NOMO-1 treated with dmso at 0.1 percent for 144 hours (cell line): ENCODE results near the gene WIPF2.
"Not testable (repeated sequence)": the region's sequence is repeated elsewhere in the genome, so short reads cannot be mapped to it uniquely, and the experiment has no call there.

ENCODE experiments used
- DNase-seq: peaks from one replicate; lab custom pipeline; 2025; ENCODE audit not compliant: unreplicated experiment; lab: John Stamatoyannopoulos, UW

The WIPF2 gene

DNA sequence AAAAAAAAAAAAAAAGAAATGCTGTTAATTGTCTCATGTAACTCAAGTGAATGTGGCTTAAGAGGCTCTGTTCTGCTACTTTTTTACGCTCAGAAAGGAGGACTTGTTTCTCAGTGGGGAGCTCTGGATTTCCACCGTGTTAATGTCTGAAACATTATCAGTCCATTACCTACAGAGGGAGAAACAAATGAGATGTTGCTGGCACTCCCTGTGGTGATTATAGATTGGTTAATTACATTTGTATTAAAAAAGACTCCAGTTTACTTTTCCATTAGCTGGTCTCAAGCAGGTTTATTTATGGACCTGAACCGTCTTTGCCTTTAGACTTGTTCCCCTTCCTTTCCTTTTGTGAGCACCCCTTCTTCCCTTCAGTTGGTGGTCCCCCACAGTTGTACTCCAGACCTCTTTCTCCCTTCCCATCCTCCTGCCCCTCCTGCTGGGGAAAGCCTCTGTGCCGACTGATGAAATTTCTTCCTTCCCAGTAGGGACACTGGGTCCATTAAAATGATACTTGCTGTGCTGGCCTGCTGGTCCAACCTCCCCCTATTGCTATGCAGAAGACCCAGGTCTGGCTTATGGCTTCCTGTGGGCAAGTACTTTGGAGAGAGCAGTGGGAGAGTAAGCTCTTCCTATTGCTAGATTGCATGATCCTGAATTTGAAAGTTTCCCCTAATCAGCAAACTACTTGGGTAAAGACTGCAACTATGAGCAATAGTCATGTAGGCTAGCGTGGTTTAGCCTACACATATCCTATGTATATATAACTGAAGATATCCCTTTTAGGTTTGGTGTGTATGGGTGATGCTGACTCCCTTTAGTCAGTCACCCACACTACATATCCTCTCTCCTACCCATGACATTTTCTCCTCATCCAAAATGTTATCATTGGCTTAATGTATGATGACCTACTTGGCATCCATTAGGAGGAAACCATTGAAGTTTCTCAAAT is 76.7 kb downstream of the WIPF2 start:
- no peak for DNase-seq

DNA sequence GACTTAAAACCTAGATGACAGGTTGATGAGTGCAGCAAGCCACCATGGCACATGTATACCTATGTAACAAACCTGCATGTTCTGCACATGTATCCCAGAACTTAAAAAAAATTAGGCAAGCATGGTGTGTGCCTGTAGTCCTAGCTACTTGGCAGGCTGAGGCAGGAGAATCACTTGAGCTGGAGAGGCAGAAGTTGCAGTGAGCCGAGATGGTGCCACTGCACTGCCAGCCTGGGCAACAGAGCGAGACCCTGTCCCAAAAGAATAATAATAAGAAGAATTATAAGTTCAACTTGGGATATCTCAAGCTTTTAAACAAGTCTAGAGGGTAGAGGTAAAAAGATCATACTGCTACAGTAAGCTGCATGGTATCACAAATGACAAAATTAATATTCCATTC is 78.4 kb downstream of the WIPF2 start:
- DNase-seq, result no peak

DNA sequence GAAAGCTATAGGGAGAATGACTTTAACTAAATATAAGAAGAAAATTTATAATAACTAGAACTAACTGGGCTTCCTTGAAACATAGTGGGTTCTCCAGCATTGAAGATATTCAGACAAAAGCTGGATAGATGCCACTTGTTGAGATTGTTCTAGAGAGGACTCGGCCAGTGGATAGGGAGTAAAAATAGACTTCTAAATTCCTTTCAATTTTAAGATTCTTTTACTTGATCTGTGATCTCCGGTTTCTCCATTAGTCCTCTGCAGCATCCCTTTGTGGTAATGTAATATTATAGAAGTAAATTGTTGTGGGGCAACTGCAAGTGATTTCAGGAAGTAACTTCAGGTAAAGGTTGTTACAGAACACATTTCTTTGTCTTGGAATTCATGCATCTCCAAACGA is 79.6 kb downstream of the WIPF2 start:
- no peak for DNase-seq

DNA sequence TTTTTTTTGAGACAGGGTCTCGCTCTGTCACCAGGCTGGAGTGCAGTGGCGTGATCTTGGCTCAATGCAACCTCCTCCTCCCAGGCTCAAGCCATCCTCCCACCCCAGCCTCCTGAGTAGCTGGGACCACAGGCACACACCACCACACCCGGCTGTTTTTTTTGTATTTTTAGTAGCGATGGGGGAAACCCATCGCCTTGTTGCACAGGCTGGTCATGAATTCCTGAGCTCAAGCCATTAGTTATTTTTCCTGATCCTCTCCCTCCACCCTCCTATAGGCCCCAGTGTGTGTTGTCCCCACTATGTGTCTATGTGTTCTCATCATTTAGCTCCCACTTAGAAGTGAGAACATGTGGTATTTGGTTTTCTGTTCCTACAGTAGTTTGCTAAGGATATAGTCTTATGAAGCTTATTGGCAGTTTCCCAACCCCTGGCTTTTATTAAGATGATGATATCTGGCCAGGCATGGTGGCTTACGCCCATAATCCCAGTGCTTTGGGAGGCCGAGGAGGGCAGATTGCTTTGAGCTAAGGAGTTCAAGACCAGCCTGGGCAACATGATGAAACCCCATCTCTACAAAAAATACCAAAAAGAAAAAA is 80.2 kb downstream of the WIPF2 start:
- DNase-seq, result not testable (repeated sequence)

DNA sequence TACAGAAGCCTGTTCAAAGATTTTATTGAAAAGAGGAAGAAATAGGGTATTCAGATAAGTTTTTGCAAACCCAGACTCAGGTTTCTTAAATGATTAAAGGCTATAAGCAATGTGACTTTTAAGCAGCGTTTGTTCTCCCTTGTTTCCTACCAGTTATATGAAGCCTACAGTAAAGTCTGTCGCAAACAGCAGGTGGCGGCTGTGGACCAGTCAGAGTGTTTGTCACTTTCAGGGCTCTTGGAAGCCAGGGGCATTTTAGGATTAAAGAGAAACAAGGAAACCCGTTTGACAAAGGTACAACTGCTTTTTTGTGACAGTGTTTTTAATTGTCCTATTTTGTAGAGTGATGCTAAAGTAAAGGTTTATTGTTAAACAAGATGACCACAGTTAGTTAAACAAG is 82.2 kb downstream of the WIPF2 start:
- no peak for DNase-seq

DNA sequence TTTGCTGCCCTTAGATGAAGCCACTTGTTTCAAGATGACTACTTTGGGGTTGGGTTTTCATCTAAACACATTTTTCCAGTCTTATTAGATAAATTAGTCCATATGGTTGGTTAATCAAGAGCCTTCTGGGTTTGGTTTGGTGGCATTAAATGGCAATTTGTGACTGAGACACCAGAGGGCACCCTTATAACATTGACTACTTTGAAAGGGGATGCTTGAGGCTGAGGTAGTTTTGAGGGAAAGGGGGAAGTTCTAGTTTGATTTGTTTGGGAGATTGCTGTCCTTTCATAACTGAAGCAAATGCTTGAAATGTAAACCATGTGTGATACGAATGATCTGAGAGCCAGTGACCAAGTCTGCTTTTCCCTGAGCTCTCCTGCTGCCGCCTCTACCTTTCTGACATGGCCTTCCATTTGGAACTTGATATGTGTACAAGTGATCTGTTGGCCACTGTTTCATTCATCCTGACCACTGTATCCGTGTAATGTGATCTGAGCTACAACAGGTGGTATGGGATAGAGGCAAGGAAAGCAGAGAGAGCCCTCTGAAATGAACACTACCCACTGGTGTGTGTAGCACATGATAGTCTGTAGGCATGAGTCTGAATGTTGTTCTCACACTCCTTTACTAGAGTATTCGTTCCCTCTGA is 84.0 kb downstream of the WIPF2 start:
- peak; percentile 67 for DNase-seq

DNA sequence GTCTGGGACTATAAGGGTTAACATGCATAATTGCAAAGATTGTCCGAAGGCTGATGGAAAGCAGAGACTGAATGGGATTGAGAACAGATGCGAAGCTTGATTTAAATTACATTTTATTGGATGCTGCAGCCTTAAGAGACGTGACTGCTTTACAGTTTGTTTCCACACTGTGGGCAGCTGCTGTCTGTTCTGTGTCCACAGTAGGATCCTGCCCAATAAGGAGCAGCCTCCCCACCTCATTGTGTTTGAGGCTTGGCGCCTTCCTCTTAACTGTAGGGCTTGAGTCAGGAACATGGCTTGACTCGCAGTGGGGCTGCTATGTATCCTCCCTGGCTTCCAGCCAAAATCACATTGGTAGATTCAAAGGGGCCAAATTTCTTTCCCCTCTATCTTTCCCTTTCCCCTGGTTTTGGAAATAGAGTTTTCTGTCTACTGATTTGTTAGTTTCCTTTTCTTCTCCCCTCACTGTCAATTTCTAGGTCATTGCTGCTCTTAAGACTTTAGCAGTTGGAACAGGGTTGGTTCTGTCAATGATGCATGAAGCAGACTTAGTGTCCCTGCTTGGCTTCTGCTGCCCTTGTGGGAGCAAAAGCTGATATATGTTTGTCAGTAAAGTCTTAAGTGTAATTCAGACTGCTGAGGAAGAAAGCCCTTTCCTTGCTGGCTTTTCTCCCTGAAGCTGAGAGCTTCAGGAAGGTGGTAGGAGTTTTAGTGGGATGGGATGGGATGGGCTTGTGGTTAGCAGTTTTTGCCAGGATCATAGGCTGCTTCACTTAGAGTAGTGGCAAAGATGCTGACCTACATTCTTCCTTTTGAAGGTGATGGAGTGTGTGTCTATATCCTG is 84.8 kb downstream of the WIPF2 start:
- no peak for DNase-seq

DNA sequence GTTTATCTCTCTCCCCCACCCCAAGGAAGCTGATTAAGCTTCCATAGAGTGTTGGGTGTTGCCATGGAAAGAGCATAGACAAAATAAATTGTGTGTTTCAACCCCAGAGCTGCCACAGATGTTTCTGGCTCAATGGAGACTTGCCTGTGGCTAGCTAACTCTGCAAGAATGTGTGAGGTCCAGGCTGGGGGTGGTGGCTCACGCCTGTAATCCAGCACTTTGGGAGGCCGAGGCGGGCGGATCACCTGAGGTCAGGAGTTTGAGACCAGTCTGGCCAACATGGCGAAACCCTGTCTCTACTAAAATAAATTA is 85.4 kb downstream of the WIPF2 start:
- DNase-seq, result not testable (repeated sequence)

DNA sequence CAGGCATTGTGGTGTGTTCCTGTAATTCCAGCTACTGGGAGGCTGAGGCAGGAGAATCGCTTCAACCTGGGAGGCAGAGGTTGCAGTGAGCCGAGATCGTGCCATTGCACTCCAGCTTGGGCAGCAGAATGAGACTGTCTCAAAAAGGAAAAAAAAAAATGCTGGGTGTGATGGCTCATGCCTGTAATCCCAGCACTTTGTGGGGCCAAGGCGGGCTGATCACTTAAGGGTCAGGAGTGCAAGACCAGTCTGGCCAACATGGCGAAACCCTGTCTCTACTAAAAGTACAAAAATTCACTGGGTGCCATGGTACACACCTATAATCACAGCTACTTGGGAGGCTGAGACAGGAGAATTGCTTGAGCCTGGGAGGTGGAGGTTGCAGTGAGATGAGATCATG is 85.8 kb downstream of the WIPF2 start:
- DNase-seq, result not testable (repeated sequence)

DNA sequence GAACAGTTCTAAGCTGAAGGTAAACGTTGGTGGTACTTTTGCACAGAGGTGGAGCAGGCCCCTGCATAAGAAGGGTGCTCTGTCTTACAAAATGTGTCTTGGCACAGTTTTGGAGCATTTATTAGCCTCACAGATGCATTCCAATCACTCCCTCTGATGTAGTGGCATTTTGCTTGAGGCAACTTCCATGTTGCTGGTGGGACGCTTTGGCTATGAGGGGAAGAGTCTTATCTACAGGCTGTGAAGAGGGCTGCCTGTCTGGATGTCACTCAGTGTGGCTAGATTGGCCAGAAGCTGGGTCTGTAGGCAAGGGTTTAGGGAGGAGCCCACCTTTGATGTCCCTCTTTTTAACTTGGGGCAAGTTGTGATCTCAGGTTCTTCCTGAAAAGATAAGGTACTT is 87.3 kb downstream of the WIPF2 start:
- DNase-seq, result no peak

DNA sequence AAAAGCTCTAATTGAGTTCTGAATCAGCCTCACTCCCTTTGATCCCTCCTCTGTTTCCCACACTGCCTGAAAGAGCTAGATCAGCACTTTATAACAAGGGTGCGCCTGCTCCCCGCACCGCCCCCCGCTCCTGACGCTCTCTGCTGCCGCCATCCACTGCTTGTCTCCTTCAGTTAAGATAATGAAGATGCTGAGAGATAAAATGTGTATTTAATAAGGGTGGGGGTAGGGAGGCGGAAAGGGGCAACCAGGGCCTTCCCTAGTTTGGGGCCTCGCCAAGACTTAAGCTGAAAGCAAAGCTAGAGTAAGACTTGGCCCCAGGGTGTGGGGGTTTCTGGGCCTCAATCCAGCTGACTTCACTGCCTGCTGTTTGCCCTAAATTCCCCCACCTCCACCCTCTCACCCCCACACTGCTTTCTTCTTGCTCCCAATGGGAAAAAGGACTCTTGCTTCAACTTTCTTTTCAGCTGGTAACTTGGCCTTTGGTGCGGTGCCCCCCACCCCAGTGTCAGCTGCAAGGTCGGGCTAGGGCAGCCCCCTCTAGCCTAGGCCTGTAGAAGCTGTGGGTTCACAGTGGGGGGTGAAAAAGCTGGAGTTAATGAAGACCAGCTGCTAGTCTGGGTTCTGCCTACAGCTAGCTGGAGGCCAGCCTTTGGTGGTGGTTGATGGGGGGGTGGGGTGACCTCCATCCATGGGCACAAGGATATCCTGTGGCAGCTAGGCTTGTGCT is 88.1 kb downstream of the WIPF2 start:
- no peak for DNase-seq

DNA sequence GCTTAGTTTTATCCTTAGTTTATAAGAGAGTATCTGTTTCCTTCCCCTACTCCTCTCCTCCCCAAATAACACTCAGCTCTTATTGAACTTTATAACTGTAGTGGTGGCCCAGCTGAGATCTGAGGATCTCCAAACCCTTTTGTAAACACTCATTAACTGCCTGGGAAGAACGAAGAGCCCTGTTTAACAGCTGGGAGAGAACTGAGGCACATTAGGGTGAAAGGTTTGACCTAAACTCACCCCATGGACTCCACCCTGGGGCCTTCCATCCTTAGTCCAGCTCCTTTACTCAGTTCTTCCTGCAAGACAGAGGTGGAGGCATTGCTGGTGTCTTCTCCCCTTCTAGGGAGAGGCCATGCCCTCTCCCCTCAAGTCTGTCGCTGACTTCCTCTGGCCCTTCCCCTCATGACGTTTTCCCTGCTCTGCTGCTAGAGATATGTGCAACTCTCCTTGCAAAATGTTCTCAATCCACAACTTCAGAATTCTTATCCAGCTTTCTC is 88.7 kb downstream of the WIPF2 start:
- DNase-seq, result no peak

DNA sequence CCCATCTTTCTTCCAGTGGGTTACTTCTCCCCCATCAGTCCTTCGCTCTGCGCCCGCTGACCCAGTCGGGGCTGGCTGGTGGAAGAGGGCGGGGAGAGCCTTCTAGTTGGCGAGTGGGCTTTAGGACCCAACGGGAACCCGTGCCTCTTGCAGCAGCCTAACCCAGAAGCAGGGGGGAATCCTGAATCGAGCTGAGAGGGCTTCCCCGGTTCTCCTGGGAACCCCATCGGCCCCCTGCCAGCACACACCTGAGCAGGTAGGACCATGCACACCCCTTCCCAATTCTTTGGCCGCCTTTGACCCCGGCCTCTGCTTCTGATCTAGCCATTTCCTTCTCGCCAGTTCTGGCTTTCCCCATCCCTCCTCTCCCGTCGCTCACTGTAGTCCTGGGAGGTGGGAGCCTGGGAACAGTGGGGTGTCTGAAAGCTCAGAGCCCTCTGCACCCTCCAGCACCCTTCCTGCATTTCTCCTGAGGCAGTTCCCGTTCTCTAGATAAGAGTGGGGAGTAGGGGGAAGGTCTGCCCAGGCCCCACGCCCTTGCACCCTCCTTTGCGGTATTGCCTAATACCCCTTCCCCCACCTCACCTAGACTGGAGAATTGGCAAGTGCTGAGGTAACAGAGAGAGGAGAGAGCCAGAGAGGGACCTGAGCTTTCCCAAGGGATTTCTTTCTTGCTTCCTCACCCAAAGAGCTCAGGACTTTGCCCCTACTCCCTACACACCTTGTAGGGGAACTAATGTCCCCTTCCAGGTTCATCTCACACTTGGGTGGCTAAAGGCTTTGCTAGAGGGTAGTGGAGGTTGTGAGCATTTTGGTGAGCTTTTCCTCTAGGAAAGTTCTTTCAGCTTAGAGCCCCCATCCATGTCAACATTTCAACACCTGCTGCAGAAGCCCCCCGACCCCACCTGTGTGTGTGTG is 90.2 kb downstream of the WIPF2 start, which contains the start of gene RARA:
Gene RARA, plus strand, starts transcription at position 150 of the 918 bp plus-strand sequence. CDS start 22,039 bp downstream, outside the sequence.
- DNase-seq, result peak; percentile 24

DNA sequence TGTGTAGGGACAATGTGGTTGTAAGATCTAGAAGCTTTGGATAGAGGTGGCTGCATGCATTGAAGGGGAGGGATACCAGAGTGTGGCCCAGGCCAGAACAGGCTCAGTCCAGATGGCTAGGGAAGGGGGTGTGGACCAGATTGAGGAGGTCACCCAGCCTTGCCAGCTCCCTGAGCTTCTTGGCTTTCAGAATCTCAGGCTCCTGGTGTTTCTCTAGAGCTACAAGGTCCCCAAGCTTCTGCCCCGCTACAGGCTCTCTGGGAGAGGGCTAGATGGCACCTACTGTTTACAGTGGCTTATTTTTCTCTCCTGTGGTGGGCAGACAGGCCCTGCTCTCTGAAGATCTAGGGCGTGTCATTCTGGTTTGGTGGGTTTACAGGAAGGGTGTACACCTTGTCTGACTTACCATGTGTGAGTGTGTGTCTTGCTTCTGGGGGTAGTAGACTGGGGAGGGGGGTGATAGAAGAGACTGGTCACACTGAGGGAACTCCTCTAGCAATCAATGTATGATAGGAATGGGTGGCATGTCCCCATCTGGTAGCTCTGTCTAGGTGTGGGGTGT is 90.9 kb downstream of the WIPF2 start:
- no peak for DNase-seq

DNA sequence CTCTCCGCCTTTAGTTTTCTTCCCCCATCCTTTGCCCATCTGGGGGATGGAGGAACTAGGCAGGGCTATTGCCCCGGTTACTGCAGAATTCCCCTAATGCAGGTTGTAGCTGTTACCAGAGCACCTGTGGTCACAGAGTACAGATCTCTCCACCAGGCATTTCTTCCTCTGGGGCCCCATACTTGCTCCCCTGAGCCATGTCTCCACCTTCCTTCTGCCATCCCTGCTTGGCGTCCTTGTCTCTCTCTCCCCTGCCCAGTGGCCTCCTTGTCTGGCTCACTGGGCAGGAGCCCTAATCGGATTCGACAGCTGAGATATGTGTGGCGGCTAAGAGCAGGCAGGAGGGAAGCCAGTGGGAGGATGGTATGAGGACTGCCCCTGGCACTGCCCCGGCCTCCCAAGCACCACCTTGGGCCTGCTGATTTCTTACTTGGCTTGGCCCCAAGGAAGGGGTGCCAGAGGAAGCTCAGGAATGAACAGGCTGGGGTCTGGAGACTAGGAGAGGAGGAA is 91.8 kb downstream of the WIPF2 start:
- DNase-seq, result no peak

DNA sequence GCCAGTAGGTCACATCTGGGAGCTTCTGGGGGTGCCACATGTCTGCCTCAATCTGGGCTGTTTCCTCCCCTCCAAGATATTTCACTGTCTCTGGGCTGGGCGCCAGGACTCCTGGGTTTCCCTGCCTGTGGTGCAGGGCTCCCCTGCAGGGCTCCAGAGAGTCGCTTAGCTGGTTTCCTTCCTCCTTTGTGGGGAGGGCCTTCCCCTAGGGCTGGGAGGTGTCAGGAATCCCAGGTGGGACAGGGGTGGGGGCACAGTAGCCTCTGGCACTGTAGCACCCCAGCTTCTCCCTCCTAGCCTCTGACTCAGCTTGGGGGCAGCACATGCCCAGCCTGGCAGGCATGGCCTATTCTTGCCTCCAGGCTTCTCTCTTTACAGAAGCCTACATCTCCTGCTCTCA is 92.5 kb downstream of the WIPF2 start:
- DNase-seq, result no peak

DNA sequence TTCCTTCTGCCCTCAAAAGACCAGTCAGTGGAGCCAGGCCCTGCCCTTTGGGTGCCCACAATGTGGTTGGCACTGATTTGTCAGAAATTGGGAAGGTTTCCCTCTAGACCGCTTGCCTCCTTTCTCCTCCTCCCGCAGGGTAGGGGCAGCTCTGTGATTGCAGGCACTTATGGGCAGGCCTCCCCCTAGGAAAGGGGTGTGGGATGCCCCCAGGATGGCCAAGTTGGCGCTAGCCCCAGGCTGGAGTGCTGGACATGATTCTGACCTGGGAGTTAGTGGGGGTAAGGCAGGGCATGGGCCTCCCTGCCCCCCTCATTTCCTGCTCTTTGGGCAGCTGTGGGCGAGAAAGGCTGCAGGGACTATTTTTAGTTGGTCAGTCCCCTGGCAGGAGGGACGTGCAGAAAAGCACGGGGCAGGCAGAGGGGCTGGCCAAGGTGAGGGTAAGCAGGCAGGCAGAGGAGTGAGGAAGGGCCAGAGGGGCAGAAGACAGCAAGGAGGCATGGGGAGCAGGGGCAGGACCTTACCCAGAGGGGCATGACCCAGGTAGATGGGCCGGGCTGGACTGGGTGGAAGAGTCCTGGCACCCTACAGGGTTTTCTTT is 93.1 kb downstream of the WIPF2 start:
- no peak for DNase-seq
